ENCODE data around the gene CCDC6. TPM values are rescaled to one million over a fixed set of nuclear protein-coding genes. Genes with fewer than 3 reads are reported as not detected.

The CCDC6 gene
- polyA plus RNA-seq, 1 donor from 2014 or later: 20.1 TPM

GRCh38 chr10:59880019-59880717, 26.2 kb downstream of the CCDC6 start:
- TF ChIP-seq EZH2 (IDR thresholded peaks at IDR 0.05; ENCODE audit: borderline replicate concordance, insufficient read depth, low read length, poor library complexity, severe bottlenecking): no peak
- TF ChIP-seq MXI1 (conservative IDR thresholded peaks at IDR 0.05; ENCODE audit: poor library complexity, severe bottlenecking): no peak
- TF ChIP-seq, protein P1, sequence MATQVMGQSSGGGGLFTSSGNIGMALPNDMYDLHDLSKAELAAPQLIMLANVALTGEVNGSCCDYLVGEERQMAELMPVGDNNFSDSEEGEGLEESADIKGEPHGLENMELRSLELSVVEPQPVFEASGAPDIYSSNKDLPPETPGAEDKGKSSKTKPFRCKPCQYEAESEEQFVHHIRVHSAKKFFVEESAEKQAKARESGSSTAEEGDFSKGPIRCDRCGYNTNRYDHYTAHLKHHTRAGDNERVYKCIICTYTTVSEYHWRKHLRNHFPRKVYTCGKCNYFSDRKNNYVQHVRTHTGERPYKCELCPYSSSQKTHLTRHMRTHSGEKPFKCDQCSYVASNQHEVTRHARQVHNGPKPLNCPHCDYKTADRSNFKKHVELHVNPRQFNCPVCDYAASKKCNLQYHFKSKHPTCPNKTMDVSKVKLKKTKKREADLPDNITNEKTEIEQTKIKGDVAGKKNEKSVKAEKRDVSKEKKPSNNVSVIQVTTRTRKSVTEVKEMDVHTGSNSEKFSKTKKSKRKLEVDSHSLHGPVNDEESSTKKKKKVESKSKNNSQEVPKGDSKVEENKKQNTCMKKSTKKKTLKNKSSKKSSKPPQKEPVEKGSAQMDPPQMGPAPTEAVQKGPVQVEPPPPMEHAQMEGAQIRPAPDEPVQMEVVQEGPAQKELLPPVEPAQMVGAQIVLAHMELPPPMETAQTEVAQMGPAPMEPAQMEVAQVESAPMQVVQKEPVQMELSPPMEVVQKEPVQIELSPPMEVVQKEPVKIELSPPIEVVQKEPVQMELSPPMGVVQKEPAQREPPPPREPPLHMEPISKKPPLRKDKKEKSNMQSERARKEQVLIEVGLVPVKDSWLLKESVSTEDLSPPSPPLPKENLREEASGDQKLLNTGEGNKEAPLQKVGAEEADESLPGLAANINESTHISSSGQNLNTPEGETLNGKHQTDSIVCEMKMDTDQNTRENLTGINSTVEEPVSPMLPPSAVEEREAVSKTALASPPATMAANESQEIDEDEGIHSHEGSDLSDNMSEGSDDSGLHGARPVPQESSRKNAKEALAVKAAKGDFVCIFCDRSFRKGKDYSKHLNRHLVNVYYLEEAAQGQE (IDR thresholded peaks at IDR 0.05; ENCODE audit: borderline replicate concordance): no peak
- no peak for TF ChIP-seq POLR2AphosphoS5 (IDR thresholded peaks at IDR 0.05)
- TF ChIP-seq RAD21 (conservative IDR thresholded peaks at IDR 0.05): no peak
- TF ChIP-seq EP300 (conservative IDR thresholded peaks at IDR 0.05; ENCODE audit: poor library complexity, severe bottlenecking): no peak
- no peak for TF ChIP-seq SMC3 (conservative IDR thresholded peaks at IDR 0.05; ENCODE audit: poor library complexity)
- no peak for TF ChIP-seq TAF1 (IDR thresholded peaks at IDR 0.05; ENCODE audit: low read depth)
- TF ChIP-seq CTCF (IDR thresholded peaks at IDR 0.05; ENCODE audit: poor library complexity, severe bottlenecking): no peak
- Histone ChIP-seq H3K9me3 (ENCODE audit: low read length) (no peaks in the 10 kb centered on the region), H3K27ac (ENCODE audit: low read length) (no peak overlapping the region), H4K20me1 (ENCODE audit: insufficient read depth) (no peaks in the 10 kb centered on the region), H3K9me2 (ENCODE audit: insufficient read depth, low read length) (no peaks in the 10 kb centered on the region), H2AFZ (ENCODE audit: low read depth, low read length) (no peak overlapping the region), H3F3A (ENCODE audit: insufficient read depth, low read length, poor library complexity, severe bottlenecking) (no peaks in the 10 kb centered on the region), H3K27me3 (ENCODE audit: insufficient read depth, low read depth, low read length) (no peaks in the 10 kb centered on the region), H3K4me2 (ENCODE audit: low read length) (no peak overlapping the region), H3K79me2 (replicated peaks; ENCODE audit: insufficient read depth, low read length) (peaks cover 26% of the 10 kb centered on the region), H3K36me3 (ENCODE audit: insufficient read depth, low read length) (no peaks in the 10 kb centered on the region), H3K9ac (ENCODE audit: low read length) (no peak overlapping the region), H3K4me3 (ENCODE audit: low read length) (no peak overlapping the region)

- H3K9me3 ChIP-seq (ENCODE audit: low read length): no peaks in the 10 kb centered on the region
- no peaks in the 10 kb centered on the region for H3K36me3 ChIP-seq (ENCODE audit: insufficient read depth, low read length)
- H3K9ac ChIP-seq (ENCODE audit: low read length): no peak overlapping the region
- H4K20me1 ChIP-seq (ENCODE audit: insufficient read depth): no peaks in the 10 kb centered on the region
- H3K4me3 ChIP-seq (ENCODE audit: low read length): no peak overlapping the region
- no peak overlapping the region for H2AFZ ChIP-seq (ENCODE audit: low read depth, low read length)
- H3K4me2 ChIP-seq (ENCODE audit: low read length): no peak overlapping the region
- no peaks in the 10 kb centered on the region for H3K9me2 ChIP-seq (ENCODE audit: insufficient read depth, low read length)
- H3K27ac ChIP-seq (ENCODE audit: low read length): no peak overlapping the region
- TF ChIP-seq, protein P1 (IDR thresholded peaks at IDR 0.05; ENCODE audit: borderline replicate concordance): no peak
- no peaks in the 10 kb centered on the region for H3K27me3 ChIP-seq (ENCODE audit: insufficient read depth, low read depth, low read length)
- peaks cover 26% of the 10 kb centered on the region for H3K79me2 ChIP-seq (replicated peaks; ENCODE audit: insufficient read depth, low read length)
- H3F3A ChIP-seq (ENCODE audit: insufficient read depth, low read length, poor library complexity, severe bottlenecking): no peaks in the 10 kb centered on the region
Measured at GRCh38 chr10:59879363-59879913, 26.9 kb downstream of the CCDC6 start.

All from neural cell (in vitro differentiated cells).